ENCODE results near the gene WWC2.

The WWC2 gene

DNA sequence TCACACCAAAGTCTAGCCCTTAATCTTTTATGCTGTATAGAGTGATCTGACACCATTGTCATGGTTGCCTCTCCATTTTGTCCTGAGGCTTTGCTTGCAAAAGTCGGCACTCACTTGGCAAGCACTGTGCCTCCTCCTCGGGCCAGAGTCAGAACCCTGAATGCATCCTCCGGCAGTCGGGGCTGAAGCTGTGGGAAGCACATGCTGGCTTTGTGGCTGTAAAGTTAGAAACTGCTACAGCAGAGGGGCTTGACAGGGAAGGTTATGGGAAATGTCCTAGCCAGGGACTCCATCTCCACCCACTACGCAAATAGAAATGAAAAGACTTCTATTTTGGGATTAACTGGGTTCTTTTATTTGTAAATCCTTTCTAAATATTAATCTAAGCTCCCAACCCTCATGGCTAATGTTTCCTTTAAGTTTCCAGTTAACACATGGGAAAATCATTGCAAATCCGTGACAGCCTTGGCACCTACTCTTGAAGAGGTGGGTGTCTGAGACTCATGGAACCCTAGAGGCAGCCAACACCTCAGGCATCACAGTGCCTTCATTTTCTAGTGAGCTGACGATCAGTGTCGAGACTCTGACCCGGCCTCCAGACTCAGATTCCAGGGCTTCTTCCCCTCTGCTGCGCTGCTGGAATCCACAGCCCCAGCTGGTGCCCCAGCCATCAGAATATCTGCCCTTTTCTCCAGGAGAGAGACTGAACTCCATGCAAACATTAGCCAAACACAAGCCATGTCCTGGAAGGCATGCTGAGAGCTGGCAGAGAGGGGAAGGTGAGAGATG lies 231.1 kb downstream of the WWC2 start:
- no peak for DNase-seq (ENCODE audit: low read depth)

DNA sequence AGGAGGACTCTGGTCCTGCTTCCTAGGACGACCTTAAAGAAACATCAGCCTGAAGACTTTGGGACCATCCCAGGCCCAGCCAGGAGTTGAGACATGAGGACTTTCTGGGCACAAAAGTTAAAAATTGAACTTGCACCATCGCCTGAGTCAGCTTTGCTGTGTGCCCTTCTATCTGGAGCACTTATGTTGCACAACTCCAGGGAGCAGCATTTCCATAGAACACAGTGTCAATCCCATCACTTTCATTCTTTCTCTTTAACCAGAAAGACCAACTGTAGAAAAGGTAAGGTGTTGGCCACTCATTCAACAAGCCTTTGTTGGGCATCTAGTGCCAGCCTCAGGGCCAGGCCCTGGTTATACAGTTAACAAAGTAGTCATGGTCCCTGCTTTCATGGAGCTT lies 231.8 kb downstream of the WWC2 start:
- DNase-seq (ENCODE audit: low read depth), result no peak

DNA sequence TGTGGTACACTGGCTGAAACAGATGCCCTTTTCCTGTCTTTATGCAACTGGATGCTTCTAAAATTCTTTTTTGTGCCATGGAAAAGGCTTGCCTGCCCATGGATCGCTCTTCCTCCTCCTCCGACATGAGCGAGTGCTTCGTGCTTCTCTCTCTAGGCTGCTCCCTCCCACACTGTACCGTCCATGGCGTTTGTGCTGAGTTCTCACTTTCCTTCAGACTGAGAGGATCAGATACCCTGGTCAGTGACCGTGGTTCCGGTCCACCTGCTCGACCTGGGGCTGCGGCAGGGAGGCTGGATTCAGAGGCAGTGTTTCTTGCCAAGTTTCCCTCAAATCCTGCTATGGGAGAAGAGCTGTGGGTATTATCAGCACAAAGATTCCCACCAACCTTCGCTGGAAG lies 233.4 kb downstream of the WWC2 start:
- no peak for DNase-seq (ENCODE audit: low read depth)

DNA sequence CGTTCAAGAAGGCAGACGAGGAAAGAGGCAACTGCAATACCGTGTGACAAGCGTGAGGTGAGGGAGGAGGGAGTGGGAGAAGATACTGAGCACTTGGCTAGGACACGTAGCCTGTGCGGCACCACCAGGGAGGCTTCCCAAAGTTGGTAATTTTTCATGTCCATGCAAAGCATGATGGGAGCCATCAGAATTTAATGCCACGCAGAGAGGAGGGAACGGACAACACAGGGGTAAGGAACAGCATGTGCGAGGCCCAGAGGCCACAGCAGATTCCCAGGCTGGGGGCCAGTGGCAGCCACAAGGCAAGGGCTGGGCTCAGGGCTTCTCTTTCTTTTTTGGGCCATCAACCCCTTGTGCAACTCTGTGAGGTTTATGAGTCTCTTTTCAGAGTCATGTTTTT lies 234.1 kb downstream of the WWC2 start:
- no peak for DNase-seq (ENCODE audit: low read depth)

DNA sequence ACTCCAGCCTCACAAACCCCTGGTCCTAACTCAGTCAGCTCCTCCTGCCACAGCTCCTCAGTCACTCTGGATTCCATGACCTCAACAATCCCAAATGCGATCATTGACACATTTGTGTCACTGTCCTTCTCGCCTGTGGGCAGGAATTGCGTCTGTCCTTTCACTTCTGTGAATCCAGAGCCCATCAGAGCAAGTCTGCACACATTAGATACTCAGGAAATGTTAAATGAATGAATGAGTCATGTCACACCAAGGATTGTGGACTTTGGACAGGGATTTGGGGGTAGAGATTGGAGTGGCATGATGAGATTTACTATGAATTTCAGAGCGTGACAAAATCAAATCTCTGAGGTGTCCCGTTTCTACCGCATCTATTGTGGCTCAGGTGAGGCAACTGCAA lies 234.9 kb downstream of the WWC2 start:
- DNase-seq (ENCODE audit: low read depth), result no peak

DNA sequence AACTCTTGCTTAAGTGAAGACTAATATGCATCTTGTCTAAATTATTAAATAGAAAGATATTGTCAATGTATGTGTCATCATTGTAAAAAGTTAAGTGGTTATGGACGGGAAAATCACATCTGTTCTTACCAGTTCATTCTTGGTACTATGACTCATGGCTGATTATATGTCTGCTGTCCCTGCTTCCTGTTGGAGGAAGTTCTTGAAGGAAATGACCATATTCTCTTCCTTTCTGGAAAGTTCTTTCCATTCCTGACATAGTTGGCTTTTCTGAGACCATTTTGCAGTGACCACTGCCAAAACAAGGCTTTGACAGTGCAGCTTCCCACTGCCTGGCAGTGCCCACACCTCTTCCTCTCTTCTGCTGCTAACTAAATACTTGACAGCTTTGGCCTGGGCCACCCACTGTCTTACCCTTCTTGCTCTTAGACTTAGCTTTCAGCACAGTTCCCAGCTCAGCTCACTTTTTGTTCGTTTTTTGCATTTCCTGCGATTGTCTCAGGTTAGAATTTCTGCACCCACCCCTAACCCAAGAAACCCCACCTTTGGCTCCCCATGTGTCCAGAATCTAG lies 236.4 kb downstream of the WWC2 start:
- no peak for DNase-seq (ENCODE audit: low read depth)

DNA sequence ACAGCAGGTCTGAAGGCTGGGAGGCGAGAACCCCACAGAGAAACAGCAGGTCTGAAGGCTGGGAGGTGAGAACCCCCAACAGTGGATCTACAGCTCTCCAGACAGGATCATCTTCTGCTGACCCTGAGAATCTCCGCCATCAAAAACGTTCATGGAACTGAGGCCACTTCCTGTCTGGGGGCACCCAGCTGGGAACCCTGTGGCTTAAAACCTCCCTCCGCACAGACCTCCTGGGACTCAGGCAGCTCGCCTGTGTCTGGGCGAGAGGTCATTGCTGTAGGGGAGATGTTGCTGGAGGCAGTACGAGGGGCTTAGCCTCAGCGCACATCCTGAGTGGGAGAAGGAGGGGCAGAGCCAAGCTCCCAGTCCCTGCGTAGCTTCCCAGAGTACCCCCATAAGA lies 238.3 kb downstream of the WWC2 start:
- DNase-seq (ENCODE audit: low read depth), result no peak

DNA sequence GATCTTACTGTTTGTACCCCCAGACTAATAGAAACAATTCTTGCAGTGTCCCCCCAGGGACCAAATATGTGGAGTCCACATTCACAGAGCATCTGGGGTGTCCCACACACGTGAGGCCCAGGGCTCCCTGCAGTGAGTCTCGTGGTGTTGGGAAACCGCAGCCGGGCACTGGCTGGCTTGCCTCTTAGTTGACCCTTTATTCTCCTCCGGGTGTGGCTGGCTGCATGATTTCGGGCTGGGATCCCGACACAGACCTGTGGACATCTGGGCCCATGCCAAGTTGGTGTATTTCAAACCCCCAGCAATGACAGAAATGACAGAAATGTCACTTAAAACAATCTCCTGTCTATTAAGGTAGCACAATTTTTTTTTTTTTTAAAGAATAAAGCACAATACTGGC lies 238.8 kb downstream of the WWC2 start:
- no peak for DNase-seq (ENCODE audit: low read depth)

DNA sequence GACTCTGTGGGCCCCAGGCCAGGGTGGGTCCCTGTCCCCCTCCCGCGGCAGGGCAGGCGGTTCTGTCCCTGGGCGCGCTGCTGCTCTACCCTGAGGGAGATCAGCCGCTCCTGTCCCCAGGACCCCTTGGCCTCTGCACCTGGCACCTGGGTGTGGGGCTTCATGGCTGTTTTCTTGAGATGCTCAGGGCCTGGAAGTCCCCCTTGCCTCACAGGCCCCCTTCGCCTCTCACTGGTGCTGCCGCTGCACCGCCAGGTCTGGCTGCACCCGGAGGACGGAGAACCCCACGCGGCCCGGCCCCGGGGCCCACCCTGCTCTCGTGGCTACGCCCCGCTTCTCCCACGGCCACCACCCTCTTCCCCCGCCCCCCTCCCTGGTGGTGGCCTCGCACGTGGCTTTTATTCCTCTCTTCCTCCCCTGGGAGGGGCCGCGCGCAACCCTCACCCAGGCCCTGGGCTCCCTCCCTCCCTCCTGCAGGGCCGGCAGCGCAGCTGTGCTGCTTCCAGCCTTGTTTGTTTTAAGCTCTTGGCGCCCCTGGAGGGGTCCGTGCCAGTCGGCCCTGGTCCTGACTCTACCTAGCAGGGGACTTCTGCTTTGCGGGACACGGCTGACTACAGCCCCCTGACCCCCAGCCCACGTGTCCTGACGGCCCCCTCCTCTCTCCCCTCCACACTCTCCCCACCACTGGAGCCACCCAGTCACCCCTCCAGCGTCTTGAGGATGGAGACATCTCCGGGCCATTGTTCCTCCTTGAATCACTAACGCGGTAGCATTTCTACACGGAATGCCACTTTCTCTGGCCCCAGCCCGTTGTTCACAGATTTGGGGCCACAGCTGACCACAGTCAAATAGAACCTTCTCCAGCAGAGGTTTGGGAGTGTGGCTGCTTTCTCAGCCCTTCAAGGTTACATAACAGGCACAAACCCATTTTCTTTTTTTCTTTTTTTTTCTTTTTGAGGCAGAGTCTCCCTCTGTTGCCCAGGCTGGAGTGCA lies 243.8 kb downstream of the WWC2 start:
- no peak for DNase-seq (ENCODE audit: low read depth)

DNA sequence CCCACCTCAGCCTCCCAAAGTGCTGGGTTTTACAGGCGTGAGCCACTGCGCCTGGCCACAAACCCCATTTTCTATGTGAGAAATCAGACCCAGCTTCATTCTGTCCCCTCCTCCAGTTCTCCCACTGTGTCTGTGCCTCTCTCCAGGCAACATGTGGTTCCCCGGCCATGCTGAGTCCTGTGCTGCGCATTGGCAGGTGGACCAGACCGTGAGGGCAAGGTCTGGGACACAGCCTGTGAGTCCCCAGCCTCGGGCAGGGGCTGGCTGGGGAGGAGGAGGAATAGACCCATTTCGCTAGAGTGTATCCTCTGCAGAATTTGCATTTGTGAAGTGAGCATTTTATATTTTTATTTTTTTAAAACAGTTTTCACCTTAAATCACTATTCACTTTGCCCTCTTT lies 244.7 kb downstream of the WWC2 start:
- no peak for DNase-seq (ENCODE audit: low read depth)

DNA sequence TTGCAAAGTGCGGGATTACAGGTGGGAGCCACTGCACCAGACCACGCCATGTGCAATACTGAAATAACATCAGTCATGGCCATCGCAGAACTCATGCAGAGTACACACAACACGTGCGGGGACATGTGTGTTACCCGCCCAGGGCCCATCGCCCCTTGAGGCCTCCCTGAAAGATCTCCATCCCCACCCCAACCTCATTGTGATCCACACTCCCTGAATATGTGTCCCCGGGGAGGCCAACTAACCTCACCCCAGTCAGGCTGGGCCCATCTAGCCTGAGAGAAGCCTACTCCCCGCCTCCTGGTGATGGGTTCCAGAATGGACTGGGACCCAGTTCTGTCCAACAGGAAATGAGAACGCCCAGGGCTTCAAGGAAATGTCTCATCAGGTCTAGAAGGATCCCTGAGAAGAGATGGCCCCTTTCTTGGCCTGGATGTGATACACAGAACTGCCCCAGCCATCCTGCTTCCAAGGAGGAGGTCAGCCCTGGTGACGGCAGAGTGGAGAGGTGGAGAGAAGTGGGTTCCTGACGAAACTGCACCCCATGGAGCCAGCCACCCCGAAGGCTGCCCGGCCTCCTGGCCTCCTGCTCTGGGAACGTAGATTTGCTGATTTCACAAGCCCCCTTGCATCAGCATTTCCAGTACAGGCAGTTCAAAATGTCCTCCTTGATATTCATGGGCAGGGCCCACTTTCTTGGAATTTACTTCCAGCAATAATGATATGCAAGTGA lies 245.6 kb downstream of the WWC2 start:
- no peak for DNase-seq (ENCODE audit: low read depth)

DNA sequence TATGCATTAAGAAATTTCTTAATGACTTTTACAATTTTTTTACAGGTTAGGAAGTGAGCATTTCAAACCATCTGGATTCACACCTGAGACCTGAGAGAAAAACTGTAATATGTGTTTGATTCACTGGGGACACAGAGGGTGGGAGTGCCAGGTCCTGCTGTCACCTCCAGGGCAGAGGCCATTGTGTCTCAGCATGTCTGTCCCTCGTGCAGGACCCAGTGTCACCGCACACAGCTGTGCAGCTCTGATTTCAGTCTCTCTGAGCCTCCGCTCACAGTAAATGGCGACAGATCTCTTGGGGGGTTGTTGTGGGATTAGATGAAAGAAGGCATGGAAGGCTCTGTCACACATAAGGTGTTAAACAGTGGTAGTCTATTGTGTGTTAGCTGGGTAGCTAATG lies 246.2 kb downstream of the WWC2 start:
- no peak for DNase-seq (ENCODE audit: low read depth)

DNA sequence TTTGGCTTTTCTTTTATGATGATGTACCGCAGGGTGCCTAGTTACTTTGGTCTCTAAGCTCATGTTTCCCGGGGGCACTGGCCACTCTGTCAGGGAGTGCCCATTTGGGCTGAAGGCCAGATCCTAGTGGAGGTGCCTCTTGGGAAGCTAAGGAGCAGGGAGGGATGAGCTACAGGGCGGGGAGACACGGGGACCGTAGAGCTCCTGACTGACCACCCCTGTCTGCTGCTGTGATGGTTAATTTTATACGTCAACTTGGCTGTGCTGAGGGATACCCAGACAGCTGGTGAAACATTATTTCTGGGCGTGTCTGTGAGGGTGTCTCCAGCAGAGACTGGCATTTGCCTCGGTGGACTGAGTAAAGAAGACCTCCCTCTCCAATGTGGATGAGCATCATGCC lies 248.1 kb downstream of the WWC2 start:
- DNase-seq (ENCODE audit: low read depth), result no peak

DNA sequence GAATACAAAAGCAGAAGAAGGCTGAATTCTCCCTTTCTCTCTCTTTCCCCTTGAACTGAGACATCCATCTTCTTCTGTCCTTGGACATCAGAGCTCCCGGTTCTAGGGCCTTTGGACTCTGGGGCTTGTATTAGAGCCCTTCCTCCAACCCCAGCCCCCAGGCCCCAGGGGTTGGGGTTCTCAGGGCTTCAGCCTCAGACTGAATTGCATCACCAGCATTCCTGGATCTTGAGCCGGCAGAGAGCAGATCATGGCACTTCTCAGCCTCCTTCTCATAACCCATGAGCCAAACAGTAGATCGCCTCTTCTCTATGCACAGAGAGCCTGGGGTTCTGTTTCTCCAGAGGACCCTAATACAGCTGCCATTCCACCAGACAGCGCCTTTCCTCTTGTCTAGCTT lies 248.5 kb downstream of the WWC2 start:
- DNase-seq (ENCODE audit: low read depth), result no peak

DNA sequence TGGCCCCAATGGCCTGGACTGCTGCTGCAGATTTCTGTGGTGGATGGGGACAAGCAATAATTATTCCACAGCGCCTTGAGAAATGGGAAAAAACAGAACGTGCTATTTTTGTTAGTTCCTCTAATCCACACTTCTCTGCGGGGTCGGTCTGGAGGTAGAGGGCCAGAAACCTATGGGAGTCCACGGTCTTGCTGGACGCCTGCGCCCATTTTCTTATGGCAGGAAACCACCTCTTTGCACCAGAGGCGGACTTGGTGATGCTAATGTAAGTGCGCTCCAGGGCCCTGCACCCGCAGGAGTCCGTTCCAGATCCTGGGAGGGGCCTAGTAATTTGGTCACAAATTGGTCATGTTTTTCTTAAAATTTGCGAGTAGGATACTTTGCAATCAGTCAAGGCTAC lies 249.1 kb downstream of the WWC2 start:
- DNase-seq (ENCODE audit: low read depth), result no peak

DNA sequence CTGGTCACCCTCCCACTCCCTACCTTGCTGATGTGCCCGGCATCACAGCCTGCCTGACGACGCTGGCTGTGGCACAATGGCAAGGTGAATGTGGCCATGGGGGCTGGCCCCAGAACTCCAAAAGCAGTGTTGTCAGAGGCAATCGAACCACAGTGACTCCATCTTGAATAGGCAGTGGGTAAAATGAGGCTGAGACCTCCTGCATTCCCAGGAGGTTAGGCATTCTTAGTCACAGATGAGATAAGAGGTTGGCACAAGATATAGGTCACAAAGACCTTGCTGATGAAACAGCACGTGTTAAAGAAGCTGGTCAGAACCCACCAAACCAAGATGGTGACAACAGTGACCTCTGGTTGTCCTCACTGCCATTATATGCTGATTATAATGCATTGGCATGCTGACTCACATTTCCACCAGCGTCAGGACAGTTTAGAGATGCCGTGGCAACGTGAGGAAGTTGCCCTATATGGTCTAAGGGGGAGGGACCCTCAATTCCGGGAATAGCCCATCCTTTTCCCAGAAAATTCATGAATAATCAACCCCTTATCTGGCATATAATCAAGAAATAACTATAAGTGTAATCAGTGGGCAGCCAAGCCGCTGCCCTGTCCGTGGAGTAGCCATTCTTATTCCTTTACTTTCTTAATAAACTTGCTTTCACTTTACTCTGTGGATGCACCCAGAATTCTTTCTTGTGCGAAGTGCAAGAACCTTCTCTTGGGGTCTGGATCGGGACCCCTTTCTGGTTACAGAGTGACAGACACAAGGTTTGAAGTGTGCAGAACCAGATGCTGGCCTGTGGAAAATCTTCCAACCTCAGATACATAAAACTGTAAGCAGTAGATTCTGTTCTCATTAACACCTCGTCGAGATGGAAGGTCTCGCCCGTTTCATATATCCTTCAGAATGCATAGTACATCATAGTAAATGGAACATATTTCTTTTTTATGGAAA lies 249.9 kb downstream of the WWC2 start:
- DNase-seq (ENCODE audit: low read depth), result no peak

DNA sequence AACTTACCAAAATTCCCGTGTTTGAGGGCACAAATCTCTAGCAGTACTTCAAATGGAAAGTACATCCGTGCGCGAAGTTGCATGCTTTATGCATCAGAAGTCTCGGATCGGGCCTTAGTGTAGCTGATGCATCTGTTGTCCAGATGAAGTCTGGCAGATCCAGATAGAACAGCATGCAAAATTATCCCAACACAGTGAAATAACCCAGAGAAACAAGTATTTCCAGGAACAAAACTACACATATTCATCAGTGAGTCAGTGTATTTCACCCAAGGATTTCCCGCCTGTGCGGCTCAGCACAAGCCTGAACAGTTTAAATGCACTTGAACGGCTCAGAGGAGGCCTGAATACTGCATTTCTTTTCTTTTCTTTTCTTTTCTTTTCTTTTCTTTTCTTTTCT lies 250.6 kb downstream of the WWC2 start:
- DNase-seq (ENCODE audit: low read depth), result no peak

DNA sequence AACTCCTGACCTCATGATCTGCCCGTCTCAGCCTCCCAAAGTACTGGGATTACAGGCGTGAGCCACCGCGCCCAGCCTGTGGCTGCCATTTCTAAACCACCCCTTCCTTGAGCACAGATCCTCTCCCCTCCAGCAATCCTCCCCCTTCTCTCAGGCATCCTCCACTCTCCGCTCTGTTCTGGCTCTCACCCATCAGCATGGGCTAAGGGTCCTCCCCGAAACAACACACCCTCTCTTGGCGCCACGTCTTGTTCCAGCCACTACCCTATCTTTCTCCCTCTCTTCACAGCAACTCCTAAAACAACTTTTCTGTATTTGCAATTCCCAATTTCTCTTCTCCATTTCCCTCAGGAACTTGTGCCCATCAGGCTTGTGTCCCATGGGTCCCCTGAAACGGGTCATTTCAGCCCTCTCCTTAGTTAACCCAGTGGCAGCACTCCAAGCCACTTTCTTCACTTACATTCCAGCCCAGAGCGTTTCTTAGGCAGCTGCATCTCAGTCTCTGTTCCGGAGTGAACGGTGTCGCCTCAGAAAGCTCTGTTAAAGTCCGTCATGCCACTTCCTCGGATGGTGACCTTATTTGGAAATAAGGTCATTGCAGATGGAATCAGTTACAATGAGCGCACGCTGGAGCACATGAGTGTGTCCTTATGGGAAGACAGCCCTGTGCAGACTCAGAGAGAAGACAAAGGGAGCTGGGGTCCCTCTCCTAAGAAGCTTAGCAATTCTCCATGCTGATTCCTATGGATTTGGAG lies 251.4 kb downstream of the WWC2 start:
- no peak for DNase-seq (ENCODE audit: low read depth)

DNA sequence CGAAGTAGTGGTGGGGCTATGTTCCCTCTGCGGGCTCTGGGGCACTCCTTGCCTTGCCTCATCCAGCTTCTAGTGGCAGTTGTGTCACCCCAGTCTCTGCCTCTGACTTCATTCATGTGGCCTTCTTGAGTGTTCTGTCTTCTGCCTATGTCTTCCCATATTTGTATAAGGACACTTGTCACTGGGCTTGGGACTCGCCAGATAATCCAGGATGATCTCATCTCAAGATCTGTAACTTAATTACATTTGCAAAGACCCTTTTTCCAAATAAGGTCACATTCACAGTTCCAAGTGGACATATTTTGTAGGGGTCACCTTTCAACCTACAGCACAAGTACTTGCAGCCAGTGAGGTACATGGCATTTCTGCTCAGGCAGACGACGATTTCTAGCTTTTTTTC lies 253.5 kb downstream of the WWC2 start:
- no peak for DNase-seq (ENCODE audit: low read depth)

DNA sequence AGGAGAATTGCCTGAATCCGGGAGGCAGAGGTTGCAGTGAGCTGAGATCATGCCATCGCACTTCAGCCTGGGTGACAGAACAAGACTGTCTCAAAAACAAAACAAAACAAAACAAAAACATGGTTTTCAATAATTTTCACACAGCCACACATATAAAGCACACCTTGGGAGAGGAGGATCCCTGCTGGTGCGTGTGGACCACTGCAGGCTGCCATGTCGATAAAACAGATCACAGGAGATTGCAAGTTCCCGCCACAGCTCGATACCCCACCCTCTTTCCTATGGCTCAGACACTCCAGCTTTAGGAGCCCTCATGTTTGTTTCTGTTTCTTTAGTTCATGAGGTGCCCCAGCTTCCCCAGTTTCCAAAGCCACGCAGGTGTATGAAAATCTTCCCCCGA lies 254.5 kb downstream of the WWC2 start:
- no peak for DNase-seq (ENCODE audit: low read depth)

Measured in stimulated activated CD8-positive, alpha-beta memory T cell treated with anti-CD3 and anti-CD28 coated beads, Interleukin-12 subunit alpha, Interleukin-12 subunit beta, amount 100 ng/mL, for 1 hour (primary cell).